ENCODE results near the gene EPOP. TPM values are rescaled to one million over a fixed set of nuclear protein-coding genes. Genes with fewer than 3 reads are reported as not detected.
"Not testable (repeated sequence)": the region's sequence is repeated elsewhere in the genome, so short reads cannot be mapped to it uniquely, and the experiment has no call there.

Gene EPOP
- total RNA-seq, 1 experiment from 2014 or later = 3.9 TPM

- no peak for DNase-seq (ENCODE audit: low read depth)
These were observed 20.1 kb downstream of the EPOP start for GRCh38 chr17:38654411-38655398.

- DNase-seq (ENCODE audit: low read depth) = no peak
These were observed 21.1 kb downstream of the EPOP start for GRCh38 chr17:38653679-38654078.

GRCh38 chr17:38653230-38653629 lies 21.5 kb downstream of the EPOP start:
- DNase-seq (ENCODE audit: low read depth) = no peak

- not testable (repeated sequence) for DNase-seq (ENCODE audit: low read depth)
These were observed 24.0 kb downstream of the EPOP start for GRCh38 chr17:38650653-38651173.

- no peak for DNase-seq (ENCODE audit: low read depth)
These were observed 36.8 kb downstream of the EPOP start for GRCh38 chr17:38637951-38638350.

- no peak for DNase-seq (ENCODE audit: low read depth)
These were observed 38.7 kb downstream of the EPOP start for GRCh38 chr17:38636054-38636453.

GRCh38 chr17:38632334-38632733 lies 42.4 kb downstream of the EPOP start:
- DNase-seq (ENCODE audit: low read depth) = no peak

- peak; percentile 43 for DNase-seq (ENCODE audit: low read depth)
These were observed 46.3 kb downstream of the EPOP start for GRCh38 chr17:38628441-38628840.

- no peak for DNase-seq (ENCODE audit: low read depth)
These were observed 46.8 kb downstream of the EPOP start for GRCh38 chr17:38627957-38628356.

- DNase-seq (ENCODE audit: low read depth) = not testable (repeated sequence)
These were observed 48.0 kb downstream of the EPOP start for GRCh38 chr17:38626606-38627226.

GRCh38 chr17:38625482-38625881 lies 49.3 kb downstream of the EPOP start:
- DNase-seq (ENCODE audit: low read depth) = no peak

- DNase-seq (ENCODE audit: low read depth) = not testable (repeated sequence)
These were observed 49.9 kb downstream of the EPOP start for GRCh38 chr17:38624782-38625355.

Small RNA genes lying within 50 kb of the gene (small RNA-seq; reads per million reads assigned to genes)
- gene MIR4726 (not detected), gene MIR4734 (not detected)

Other genes starting within 250 kb of the EPOP start
- 21.7 and 40.0 TPM in 2 replicates for gene ARHGAP23, start 246.5 kb downstream of the EPOP start, total RNA-seq (2014; rRNA removed; shearing (Covaris generic))
- 0.08 TPM in 1 of 2 replicates, not detected in the other for gene SRCIN1, start 69.0 kb downstream of the EPOP start, total RNA-seq (2014; rRNA removed; shearing (Covaris generic))
- 31.7 and 38.5 TPM in 2 replicates for gene MLLT6, start 30.3 kb upstream of the EPOP start, total RNA-seq (2014; rRNA removed; shearing (Covaris generic))
- gene CISD3, start 55.4 kb upstream of the EPOP start, total RNA-seq (2014; rRNA removed; shearing (Covaris generic)) = 14.3 and 15.2 TPM in 2 replicates
- 10.1 and 14.3 TPM in 2 replicates for gene PCGF2, start 73.4 kb upstream of the EPOP start, total RNA-seq (2014; rRNA removed; shearing (Covaris generic))
- 388 and 548 TPM in 2 replicates for gene PSMB3, start 77.8 kb upstream of the EPOP start, total RNA-seq (2014; rRNA removed; shearing (Covaris generic))
- gene PIP4K2B, start 124.6 kb upstream of the EPOP start, total RNA-seq (2014; rRNA removed; shearing (Covaris generic)) = 33.8 and 42.2 TPM in 2 replicates
- 9.6 and 11.0 TPM in 2 replicates for gene CWC25, start 150.4 kb upstream of the EPOP start, total RNA-seq (2014; rRNA removed; shearing (Covaris generic))
- gene RPL23, start 178.8 kb upstream of the EPOP start, total RNA-seq (2014; rRNA removed; shearing (Covaris generic)) = 1,772 and 2,098 TPM in 2 replicates
- gene LASP1, start 195.1 kb upstream of the EPOP start, total RNA-seq (2014; rRNA removed; shearing (Covaris generic)) = 170 and 207 TPM in 2 replicates